Natural killer cell (primary cell): ENCODE data around the gene TMED4. TPM values are rescaled to one million over a fixed set of nuclear protein-coding genes. Genes with fewer than 3 reads are reported as not detected.
A peak's percentile ranks its signal among the peaks of the same experiment; 100 is the strongest.
"Not testable (repeated sequence)": the region's sequence is repeated elsewhere in the genome, so short reads cannot be mapped to it uniquely, and the experiment has no call there.

Experiments used
- ATAC-seq, 3 donors: fragments of 150-1000 bp in 2 of 3; fragments of 200-7000 bp in 1 of 3; cut with Tn5 transposase; 1 replicate in 1 of 3; 2 replicates in 2 of 3; pipeline ENCODE4 v1.10.0; 2021; ENCODE audit warnings: mild to moderate bottlenecking in 2 of 3, moderate library complexity in 2 of 3
- DNase-seq, 2 donors: peaks; one replicate each; pipeline versions ENCODE4 v3.0.0 to v3.0.0-alpha.2; 2013 to 2021; ENCODE audit warnings: mixed read lengths in 1 of 2
- H3K27ac ChIP-seq: one replicate; pipeline ENCODE4 v1.5.1; 2013; ENCODE audit warnings: mild to moderate bottlenecking, low read length
- H3K27me3 ChIP-seq: one replicate; pipeline ENCODE4 v1.6.1; 2013; ENCODE audit warnings: low read length; ENCODE audit not compliant: control insufficient read depth, insufficient read depth
- H3K36me3 ChIP-seq: one replicate; pipeline ENCODE4 v1.6.1; 2013; ENCODE audit warnings: low read length; ENCODE audit not compliant: control insufficient read depth, insufficient read depth
- H3K4me1 ChIP-seq: one replicate; pipeline ENCODE4 v1.6.1; 2013; ENCODE audit warnings: low read length; ENCODE audit not compliant: control insufficient read depth, insufficient read depth
- H3K4me3 ChIP-seq: one replicate; pipeline ENCODE4 v1.5.1; 2013; ENCODE audit warnings: low read length
- H3K9me3 ChIP-seq: one replicate; pipeline ENCODE4 v1.6.1; 2013; ENCODE audit warnings: low read length; ENCODE audit not compliant: control insufficient read depth, insufficient read depth
- H3K27ac Mint-ChIP-seq, 2 donors: one replicate each; pipeline ENCODE4 v1.8.0; 2022; ENCODE audit warnings: mild to moderate bottlenecking in 2 of 2, mixed read lengths in 2 of 2, moderate library complexity in 1 of 2
- H3K27me3 Mint-ChIP-seq, 2 donors: one replicate each; pipeline ENCODE4 v1.8.0; 2022; ENCODE audit warnings: low read depth in 2 of 2, mixed read lengths in 2 of 2
- H3K36me3 Mint-ChIP-seq: one replicate; pipeline ENCODE4 v1.8.0; 2022; ENCODE audit warnings: mixed read lengths
- H3K4me1 Mint-ChIP-seq, 2 donors: one replicate each; pipeline ENCODE4 v1.8.0; 2022; ENCODE audit warnings: mixed read lengths in 2 of 2
- H3K4me3 Mint-ChIP-seq: one replicate; pipeline ENCODE4 v1.8.0; 2022; ENCODE audit warnings: mild to moderate bottlenecking, moderate library complexity, mixed read lengths
- H3K9me3 Mint-ChIP-seq, 2 donors: one replicate each; pipeline ENCODE4 v1.8.0; 2022; ENCODE audit warnings: mixed read lengths in 2 of 2
- CTCF ChIP-seq: fragments of 200-600 bp; IDR thresholded peaks from one replicate; pipeline ENCODE4 v1.8.0; 2022; ENCODE audit warnings: antibody characterized with exemption
- WGBS: methylation state at CpG from one replicate; pipeline ENCODE4 v1.1.7; 2013; ENCODE audit warnings: missing lambda C conversion rate; ENCODE audit not compliant: insufficient coverage; 5-methylcytosine and 5-hydroxymethylcytosine counted together
- intact Hi-C: fragments of 100-400 bp; cut with micrococcal nuclease; formaldehyde crosslinking; loops from one replicate; pipeline ENCODE4 v1.14.2; 2022
- total RNA-seq, 4 donors: library from RNA; stranded (reverse); fragments of 120-200 nt in 1 of 4; gene quantifications; one replicate each; pipeline versions ENCODE4 v1.2.3 to v1.2.4, GENCODE V29; 2013 to 2022

Gene TMED4
- total RNA-seq, 3 donors from 2014 or later (not counting 1 experiment from before 2014, with no cell fraction given): 93.1 to 101 (median 94.1) TPM

DNA sequence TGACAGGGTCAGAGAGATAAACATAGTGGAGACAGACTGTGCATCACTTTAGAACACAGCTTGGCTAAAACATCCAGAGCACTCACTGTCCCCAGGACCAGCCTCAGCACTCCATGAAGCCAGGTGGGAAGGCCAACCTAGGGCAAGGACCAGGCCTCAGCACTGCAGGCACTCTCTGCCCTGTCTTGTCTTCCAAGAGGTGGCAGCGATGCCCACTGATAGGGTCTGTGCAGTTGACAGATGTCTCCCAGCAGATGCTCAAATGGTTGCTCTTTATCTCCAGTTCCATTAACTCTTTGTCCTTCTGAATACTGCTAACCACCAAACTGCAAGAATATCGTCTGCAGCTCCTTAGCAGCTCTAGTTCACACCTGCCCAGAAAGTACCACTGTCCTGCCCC, 17.4 kb downstream of the TMED4 start:
- H3K36me3 ChIP-seq: peaks cover 53% of the 10 kb centered on the region
- WGBS: 98% methylated on average over 2 of the region's 2 CpGs
- no peak for DNase-seq
- no peak for TF ChIP-seq CTCF
- peak overlapping the region in 1 of 2 donors; percentile 77 for H3K27ac Mint-ChIP-seq
- no peak overlapping the region for H3K27ac ChIP-seq
- H3K4me1 Mint-ChIP-seq: peaks cover 13% of the 10 kb centered on the region in 2 donors
- H3K9me3 ChIP-seq: no peaks in the 10 kb centered on the region
- intact Hi-C loops: no loop called here
- H3K4me3 Mint-ChIP-seq: no peak overlapping the region
- H3K27me3 Mint-ChIP-seq: no peaks in the 10 kb centered on the region
- H3K36me3 Mint-ChIP-seq: no peaks in the 10 kb centered on the region
- no peaks in the 10 kb centered on the region for H3K9me3 Mint-ChIP-seq
- H3K4me1 ChIP-seq: peaks cover 2% of the 10 kb centered on the region
- no peak overlapping the region for H3K4me3 ChIP-seq
- no peaks in the 10 kb centered on the region for H3K27me3 ChIP-seq
- ATAC-seq: no peak

DNA sequence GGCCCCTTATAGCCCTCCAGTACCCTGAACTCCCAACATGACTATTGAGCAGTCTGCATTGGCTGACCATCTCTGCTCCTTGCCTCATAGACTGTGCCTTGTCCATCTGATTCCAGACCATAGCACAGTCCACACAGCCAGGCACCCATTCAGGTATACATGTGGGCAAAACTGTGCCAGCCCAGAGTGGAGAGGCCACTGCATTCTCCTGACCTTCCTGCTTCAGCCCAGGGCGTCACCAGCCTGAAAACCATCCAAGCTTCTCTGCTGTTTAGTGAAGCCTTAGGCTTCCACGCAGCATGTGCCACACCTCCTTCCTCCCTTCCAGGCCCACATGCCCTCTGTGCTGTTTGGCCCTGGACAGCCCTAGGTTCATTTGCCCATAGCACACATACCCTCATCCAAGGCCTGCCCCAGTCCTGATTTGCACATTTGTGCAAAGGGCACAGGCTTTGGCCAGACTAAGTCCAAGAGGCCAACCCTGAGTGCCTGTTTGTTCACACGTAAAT, 18.8 kb downstream of the TMED4 start:
- Mint-ChIP-seq H3K9me3 (no peaks in the 10 kb centered on the region), H3K4me3 (no peak overlapping the region), H3K27me3 (no peaks in the 10 kb centered on the region), H3K27ac (no peak overlapping the region), H3K36me3 (no peaks in the 10 kb centered on the region), H3K4me1 (peaks cover 13% of the 10 kb centered on the region in 2 donors)
- no peak overlapping the region for H3K4me3 ChIP-seq
- 92% methylated on average over 3 of the region's 3 CpGs for WGBS
- no peaks in the 10 kb centered on the region for H3K27me3 ChIP-seq
- peaks cover 2% of the 10 kb centered on the region for H3K4me1 ChIP-seq
- no peak for TF ChIP-seq CTCF
- ATAC-seq (no peak), DNase-seq (no peak)
- intact Hi-C loops: no loop called here
- no peaks in the 10 kb centered on the region for H3K9me3 ChIP-seq
- H3K27ac ChIP-seq: no peak overlapping the region
- H3K36me3 ChIP-seq: peaks cover 39% of the 10 kb centered on the region

DNA sequence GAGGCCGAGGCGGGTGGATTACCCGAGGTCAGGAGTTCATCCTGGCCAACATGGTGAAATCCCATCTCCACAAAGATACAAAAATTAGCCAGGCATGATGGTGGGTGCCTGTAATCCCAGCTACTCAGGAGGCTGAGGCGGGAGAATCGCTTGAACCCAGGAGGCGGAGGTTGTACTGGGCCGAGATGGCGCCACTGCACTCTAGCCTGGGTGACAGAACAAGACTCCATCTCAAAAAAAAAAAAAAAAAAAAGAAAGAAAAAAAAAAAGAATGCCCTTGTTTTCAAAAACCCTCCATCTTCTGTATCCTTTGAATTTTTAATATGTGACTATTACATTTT, 19.4 kb downstream of the TMED4 start:
- peaks cover 12 to 13% of the 10 kb centered on the region in 2 donors for H3K4me1 Mint-ChIP-seq
- H3K9me3 Mint-ChIP-seq, H3K27ac Mint-ChIP-seq, H3K4me1 ChIP-seq, H3K4me3 ChIP-seq, H3K27me3 Mint-ChIP-seq, H3K27ac ChIP-seq, ATAC-seq, H3K4me3 Mint-ChIP-seq, intact Hi-C loops, H3K36me3 Mint-ChIP-seq, H3K9me3 ChIP-seq, H3K27me3 ChIP-seq, DNase-seq: not testable (repeated sequence)
- H3K36me3 ChIP-seq: peaks cover 33% of the 10 kb centered on the region
- WGBS: 95% methylated on average over 6 of the region's 8 CpGs

- DNase-seq: no peak
- Mint-ChIP-seq H3K9me3 (no peaks in the 10 kb centered on the region), H3K36me3 (no peaks in the 10 kb centered on the region), H3K4me3 (no peak overlapping the region), H3K27me3 (no peaks in the 10 kb centered on the region), H3K4me1 (peaks cover 8 to 10% of the 10 kb centered on the region in 2 donors), H3K27ac (no peak overlapping the region)
- intact Hi-C loops: no loop called here
- Histone ChIP-seq H3K36me3 (peaks cover 28% of the 10 kb centered on the region), H3K4me3 (no peak overlapping the region), H3K9me3 (no peaks in the 10 kb centered on the region), H3K4me1 (peaks cover 2% of the 10 kb centered on the region), H3K27ac (no peak overlapping the region), H3K27me3 (no peaks in the 10 kb centered on the region)
- no peak for TF ChIP-seq CTCF
- WGBS: 95% methylated on average over 7 of the region's 7 CpGs
- ATAC-seq: no peak
Measured at GRCh38 chr7:44561962-44562621, 19.9 kb downstream of the TMED4 start.
